GM21367 (cell line): ENCODE data around the gene NPIPB6.
A peak's percentile ranks its signal among the peaks of the same experiment; 100 is the strongest.
"Not testable (repeated sequence)": the region's sequence is repeated elsewhere in the genome, so short reads cannot be mapped to it uniquely, and the experiment has no call there.

Experiments
- ATAC-seq: cut with Tn5 transposase; IDR thresholded peaks from one replicate; pipeline ENCODE4 v1.9.1; 2021; ENCODE audit not compliant: unreplicated experiment

Gene NPIPB6

DNA sequence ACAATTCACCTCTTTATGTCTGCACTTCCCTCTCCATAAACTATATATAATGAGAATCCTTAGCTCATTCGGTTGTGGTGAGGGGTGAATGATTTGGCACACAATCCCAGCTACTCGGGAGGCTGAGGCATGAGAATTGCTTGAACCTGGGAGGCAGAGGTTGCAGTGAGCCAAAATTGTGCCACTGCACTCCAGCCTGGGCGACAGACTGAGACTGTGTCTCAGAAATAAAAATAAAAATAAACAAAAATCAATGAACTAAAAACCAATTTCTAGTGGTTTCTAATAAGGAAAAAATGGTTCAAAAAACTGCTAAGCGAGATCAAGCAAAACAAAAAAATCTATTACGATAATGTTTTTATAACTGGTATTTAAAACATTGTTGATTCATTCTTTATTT is at the start of gene NPIPB6:
TSS of gene NPIPB6 (minus strand) at position 101 of the 400 bp plus-strand sequence. CDS start 686 bp downstream, outside the sequence.
- not testable (repeated sequence) for ATAC-seq

DNA sequence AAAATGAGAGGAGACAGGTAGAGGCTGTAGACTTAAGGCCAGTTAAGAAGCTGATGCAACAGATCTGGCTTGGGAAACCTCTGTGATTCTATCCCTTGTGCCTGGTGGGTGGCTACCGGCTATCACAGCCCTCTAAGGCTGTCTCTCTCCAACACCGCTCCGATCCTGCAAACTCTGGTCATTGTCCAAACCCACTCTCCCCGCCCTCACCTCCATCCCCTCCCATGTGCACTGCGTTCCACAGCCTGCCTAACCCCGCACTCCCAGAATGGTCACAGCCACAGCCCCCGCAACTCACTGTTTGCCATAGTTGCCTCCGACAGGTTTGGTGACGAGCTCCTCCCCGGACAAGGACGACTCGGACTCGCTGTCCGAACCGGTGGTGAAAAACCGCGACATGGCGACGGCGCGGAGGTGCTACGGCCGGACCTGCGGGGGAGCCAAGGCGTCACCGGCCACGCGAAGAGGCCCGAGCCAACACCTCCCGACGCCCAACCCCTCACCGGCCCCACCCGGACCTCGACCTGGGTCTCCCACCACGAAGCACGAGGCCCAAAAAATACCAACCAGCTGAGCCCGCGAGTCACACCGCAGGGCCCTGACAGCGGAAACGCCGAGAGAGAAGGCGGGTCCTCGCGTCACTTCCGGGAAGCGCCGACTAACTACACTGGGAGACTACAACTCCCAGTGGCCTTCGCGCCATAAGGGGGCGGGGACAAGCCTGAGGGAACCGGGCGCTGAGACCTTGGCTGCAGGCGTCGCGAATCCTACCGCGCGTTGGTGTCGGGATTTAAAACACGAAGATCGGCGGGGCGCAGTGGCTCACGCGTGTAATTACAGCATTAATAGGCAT is 40.1 kb upstream of the NPIPB6 start, which contains the start of gene EIF3CL:
TSS of gene EIF3CL (minus strand) at position 622 of the 853 bp plus-strand sequence. CDS start at position 399, 223 bp downstream.
- peak; percentile 94 for ATAC-seq

GRCh38 chr16:28392054-28392453 is 28.7 kb upstream of the NPIPB6 start:
- ATAC-seq, result not testable (repeated sequence)

GRCh38 chr16:28382177-28382867 is 19.0 kb upstream of the NPIPB6 start:
- not testable (repeated sequence) for ATAC-seq

- ATAC-seq, result not testable (repeated sequence)
Measured at GRCh38 chr16:28377822-28378221, 14.5 kb upstream of the NPIPB6 start.

DNA sequence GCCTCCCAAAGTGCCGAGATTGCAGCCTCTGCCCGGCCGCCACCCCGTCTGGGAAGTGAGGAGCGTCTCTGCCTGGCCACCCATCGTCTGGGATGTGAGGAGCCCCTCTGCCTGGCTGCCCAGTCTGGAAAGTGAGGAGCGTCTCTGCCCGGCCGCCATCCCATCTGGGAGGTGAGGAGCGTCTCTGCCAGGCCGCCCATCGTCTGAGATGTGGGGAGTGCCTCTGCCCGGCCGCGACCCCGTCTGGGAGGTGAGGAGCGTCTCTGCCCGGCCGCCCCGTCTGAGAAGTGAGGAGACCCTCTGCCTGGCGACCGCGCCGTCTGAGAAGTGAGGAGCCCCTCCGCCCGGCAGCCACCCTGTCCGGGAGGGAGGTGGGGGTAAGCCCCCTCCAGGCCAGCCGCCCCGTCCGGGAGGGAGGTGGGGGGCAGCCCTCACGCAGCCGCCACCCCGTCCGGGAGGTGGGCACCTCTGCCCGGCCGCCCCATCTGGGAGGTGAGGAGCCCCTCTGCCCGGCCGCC is 13.9 kb upstream of the NPIPB6 start:
- not testable (repeated sequence) for ATAC-seq

- not testable (repeated sequence) for ATAC-seq
Measured at GRCh38 chr16:28375115-28375514, 11.8 kb upstream of the NPIPB6 start.

DNA sequence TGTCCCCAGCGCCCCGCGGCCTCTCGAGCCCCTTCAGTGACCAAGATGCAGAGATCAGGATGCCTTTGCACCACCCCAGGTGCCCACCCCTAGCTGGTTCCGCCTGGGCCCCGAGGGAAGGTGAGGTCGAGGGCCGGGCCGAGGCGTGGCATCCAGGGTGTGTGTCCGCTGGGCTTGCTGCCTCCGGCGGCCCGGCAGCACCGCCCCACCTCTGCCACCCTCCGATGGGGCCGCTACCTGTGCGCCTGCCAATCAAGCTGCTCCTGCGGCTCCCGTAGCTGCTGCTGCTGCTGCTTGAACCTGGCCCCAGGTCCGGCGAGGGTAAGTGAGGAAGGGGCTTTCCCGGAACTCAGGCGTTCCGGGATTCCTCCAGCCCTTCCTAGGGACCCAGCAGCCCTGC is 11.0 kb upstream of the NPIPB6 start:
- ATAC-seq, result not testable (repeated sequence)

- ATAC-seq, result not testable (repeated sequence)
Measured at GRCh38 chr16:28367926-28368325, 4.6 kb upstream of the NPIPB6 start.

DNA sequence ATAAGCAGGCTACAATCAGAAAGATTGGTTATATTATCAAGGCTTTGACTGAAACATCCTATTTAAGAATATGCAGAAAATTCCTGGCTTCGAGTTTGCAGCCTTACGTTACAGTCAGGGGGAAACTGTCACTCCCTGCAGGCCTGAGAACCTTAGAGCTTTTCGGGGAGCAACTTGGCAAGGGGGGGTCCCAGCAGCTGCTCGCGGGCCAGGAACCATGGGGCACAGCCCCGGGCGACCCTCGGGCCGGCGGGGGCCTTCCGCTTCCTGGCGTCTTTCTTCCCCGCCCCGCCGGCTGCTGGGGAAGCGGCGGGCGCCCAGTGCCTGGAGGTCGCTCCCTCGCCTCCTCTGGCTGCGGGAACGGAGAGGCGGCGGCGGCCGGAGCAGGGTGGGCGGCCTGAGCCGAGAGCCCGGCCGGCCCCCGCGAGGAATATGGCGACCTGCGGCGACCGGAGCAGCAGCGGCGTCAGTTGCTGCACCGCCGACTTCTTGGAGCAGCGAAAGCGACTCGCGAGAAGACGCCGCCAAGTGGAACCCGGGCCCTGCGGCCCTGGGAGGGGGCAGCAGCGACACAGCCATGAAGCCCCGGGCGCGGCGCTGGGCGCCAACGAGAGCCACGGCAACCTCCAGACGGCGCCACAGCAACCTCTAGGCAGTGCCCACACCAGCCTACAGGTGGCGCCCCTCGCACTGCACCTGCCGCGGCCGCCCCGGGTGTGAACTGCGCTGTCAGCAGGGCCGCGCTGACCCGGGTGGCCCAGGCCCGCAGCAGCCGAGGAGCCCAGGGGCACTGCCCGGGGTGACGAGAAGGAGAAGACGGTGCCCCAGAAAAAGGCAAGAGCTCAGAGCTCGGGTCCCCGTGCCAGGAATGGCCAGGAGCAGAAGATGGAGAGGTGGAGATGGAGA is 1.2 kb upstream of the NPIPB6 start:
- peak; percentile 75 for ATAC-seq

DNA sequence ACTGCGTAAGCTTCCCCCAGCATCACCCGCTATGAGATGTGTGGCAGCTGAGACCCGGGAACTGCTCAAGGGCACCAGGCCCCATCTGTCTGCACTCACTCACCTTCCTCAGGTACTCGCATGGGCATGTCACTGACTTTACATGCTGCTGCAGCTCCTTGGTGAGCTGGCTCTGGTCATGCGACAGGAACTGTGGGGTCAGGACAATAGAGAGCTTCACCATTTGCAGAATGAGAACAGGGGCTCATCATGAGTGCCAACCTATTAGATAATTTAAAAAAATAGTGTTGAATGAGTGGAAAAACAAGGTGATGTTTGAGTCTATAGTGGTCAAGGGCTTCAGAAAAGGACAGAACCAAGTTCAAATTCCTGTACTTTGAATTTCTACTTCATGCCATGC is 708 bp downstream of the NPIPB6 start:
- not testable (repeated sequence) for ATAC-seq

DNA sequence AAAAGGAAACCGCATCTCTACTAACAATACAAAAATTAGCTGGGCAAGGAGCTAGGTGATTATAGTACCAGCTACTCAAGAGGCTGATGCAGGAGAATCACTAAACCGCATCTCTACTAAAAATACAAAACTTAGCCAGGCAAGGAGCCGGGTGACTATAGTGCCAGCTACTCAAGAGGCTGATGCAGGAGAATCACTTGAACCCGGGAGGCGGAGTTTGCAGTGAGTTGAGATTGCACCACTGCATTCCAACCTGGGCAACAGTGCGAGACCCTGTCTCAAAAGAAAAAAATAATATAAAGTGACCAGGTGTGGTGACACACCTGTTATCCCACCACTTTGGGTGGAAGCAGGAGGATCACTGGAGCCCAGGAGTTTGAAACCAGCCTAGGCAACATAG is 25.1 kb downstream of the NPIPB6 start:
- ATAC-seq, result not testable (repeated sequence)

- not testable (repeated sequence) for ATAC-seq
Measured at GRCh38 chr16:28336940-28337710, 26.2 kb downstream of the NPIPB6 start.

GRCh38 chr16:28335678-28336077 is 27.6 kb downstream of the NPIPB6 start:
- ATAC-seq, result not testable (repeated sequence)

DNA sequence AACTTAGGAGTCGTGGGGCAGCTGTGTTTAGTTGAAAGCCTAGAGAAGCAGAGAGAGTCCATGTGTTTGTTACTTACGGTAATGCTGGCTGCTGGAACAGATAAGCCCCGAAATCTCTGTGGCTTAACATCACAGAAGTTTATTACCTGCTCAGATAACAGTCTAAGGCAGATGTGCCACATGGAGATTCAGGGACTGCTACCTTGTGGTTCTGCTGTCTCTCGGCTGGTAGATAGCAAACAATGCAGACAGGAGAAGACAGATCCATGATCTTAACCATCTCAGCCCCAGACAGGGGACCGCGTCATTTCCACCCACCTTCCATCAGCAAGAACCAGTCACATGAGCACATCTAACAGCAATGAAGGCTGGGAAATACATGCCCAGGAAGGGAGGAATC is 30.7 kb downstream of the NPIPB6 start:
- ATAC-seq, result not testable (repeated sequence)

DNA sequence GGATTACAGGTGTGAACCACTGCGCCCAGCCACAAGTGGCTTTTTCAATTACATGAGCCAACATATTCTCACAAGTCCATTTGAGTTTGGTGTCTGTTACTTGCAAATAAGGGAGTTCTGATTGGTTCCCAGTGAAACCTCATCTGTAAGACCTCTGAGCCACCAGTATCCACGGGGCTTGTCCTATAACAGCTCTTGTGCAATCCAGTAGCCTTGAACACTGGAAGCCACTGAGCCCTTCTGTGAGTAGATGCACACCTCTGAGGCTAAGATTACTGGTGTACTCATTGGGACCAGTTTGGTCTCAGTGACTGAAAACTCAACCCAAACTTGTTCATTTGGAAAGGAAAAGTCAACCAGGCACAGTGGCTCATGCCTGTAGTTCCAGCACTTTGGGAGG is 32.3 kb downstream of the NPIPB6 start:
- not testable (repeated sequence) for ATAC-seq

DNA sequence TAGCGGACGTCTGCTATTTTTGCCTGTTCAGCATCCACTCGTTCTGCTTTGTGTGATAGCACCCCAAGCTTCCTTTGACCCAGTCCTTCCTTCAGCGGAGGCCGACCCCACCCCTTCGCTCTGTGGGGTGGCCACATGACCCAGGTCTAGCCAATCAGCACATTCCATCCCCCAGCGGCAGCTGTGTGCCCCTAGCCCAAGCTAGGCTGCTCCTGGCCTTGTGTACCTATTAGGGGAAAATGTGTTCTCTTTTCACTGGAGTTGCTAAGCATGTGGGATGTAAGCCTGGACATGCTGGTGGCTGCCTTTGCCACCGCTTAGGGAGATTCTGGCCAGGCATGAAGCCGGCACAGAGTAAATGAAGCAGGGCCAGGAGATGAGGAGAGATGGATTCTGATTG is 33.1 kb downstream of the NPIPB6 start:
- not testable (repeated sequence) for ATAC-seq

DNA sequence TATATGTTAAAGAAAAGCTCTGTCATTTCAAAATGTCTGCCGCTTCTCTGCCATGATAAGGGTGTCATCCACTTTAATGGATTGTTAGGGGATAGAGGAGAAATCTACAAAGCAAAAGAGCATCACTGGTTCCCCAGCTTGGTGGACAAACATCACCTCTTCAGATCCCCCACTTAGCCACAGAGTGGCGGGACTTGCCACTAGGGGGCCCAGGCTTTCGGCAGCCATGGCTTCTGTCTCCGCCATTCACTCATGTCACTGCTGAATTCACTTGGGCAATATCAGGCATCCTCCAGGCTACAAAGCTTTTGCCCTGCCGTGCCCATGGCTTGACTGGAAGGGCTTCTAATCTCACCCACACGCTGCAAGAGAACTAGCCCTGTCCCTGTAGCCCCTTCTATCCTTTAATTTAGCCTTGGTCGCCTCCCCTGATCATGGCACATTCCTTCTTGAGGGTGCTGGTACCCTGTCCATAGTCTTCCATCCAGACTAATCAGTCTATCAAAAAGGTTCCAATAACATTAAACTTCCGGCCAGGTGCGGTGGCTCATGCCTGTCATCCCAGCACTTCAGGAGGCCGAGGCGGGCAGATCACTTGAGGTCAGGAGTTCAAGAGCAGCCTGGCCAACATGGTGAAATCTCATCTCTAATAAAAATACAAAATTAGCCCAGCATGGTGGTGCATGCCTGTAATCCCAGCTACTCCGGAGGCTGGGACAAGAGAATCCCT is 36.3 kb downstream of the NPIPB6 start:
- no peak for ATAC-seq

DNA sequence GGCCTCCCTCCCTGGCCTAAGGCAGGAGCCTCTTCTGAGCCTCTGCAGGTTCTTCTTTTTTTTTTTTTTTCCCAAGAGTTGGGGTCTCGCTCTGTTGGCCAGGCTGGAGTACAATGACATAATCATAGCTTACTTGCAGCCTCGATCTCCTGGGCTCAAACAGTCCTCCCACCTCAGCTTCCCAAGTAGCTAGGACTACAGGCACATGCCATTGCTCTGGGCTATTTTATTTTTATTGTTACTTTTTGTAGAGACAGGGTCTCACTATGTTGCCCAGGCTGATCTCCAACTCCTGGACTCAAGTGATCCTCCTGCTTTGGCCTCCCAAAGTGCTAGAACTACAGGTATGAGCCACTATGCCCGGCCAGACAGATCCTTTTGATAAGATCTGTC is 38.4 kb downstream of the NPIPB6 start:
- ATAC-seq, result no peak
